Esophagus (tissue), 2 donors: Measurements from ENCODE around the gene CLDN7. TPM values are rescaled to one million over a fixed set of nuclear protein-coding genes. Genes with fewer than 3 reads are reported as not detected.
A peak's percentile ranks its signal among the peaks of the same experiment; 100 is the strongest.

ENCODE experiments used
- H3K27ac ChIP-seq, 2 donors: one replicate each; pipeline ENCODE4 v1.5.1; 2013; ENCODE audit warnings: low read depth in 2 of 2, mild to moderate bottlenecking in 2 of 2, inconsistent platforms in 1 of 2, low read length in 1 of 2, moderate library complexity in 1 of 2
- H3K27me3 ChIP-seq, 2 donors: one replicate each; pipeline ENCODE4 v1.6.1; 2013; ENCODE audit warnings: low read length in 2 of 2, control low read depth in 1 of 2, mild to moderate bottlenecking in 1 of 2; ENCODE audit not compliant: insufficient read depth in 2 of 2, control insufficient read depth in 1 of 2
- H3K36me3 ChIP-seq, 2 donors: one replicate each; pipeline ENCODE4 v1.6.1; 2013; ENCODE audit warnings: low read length in 1 of 2; ENCODE audit not compliant: control insufficient read depth in 2 of 2, insufficient read depth in 2 of 2
- H3K4me1 ChIP-seq, 2 donors: one replicate each; pipeline ENCODE4 v1.6.1; 2013; ENCODE audit warnings: low read length in 1 of 2; ENCODE audit not compliant: control insufficient read depth in 2 of 2, insufficient read depth in 2 of 2
- H3K4me3 ChIP-seq, 2 donors: one replicate each; pipeline ENCODE4 v1.5.1; 2013; ENCODE audit warnings: low read length in 2 of 2, mild to moderate bottlenecking in 2 of 2, low read depth in 1 of 2, moderate library complexity in 1 of 2
- H3K9me3 ChIP-seq, 2 donors: one replicate each; pipeline ENCODE4 v1.6.1; 2013; ENCODE audit warnings: mild to moderate bottlenecking in 2 of 2, low read depth in 1 of 2, low read length in 1 of 2, moderate library complexity in 1 of 2; ENCODE audit not compliant: control insufficient read depth in 2 of 2, insufficient read depth in 1 of 2
- WGBS, 2 donors: extraction: QIAGEN DNeasy Blood & Tissue Kit; methylation state at CpG; one replicate each; pipeline ENCODE4 v1.1.7; 2013; 5-methylcytosine and 5-hydroxymethylcytosine counted together
- polyA plus RNA-seq, 2 donors: library from polyadenylated mRNA; stranded (reverse); fragments of 200-250 nt; gene quantifications; one replicate each; pipeline ENCODE4 v1.2.3, GENCODE V29; 2013
- donor health status: healthy with polysubstance abuse.
- donor health status: Bipolar disorder and iron deficiency.

The CLDN7 gene
- polyA plus RNA-seq, 2 donors: 271 to 275 TPM

- no peaks in the 10 kb centered on the region for H3K9me3 ChIP-seq
- H3K36me3 ChIP-seq: no peaks in the 10 kb centered on the region
- peaks cover 6 to 24% of the 10 kb centered on the region in 2 donors for H3K4me1 ChIP-seq
- H3K27ac ChIP-seq: peak overlapping the region in 1 of 2 donors; percentile 95
- no peak overlapping the region for H3K4me3 ChIP-seq
- WGBS, 2 donors: 70 to 76% methylated on average over 8 of the region's 8 CpGs
- H3K27me3 ChIP-seq: no peaks in the 10 kb centered on the region
Measured at GRCh38 chr17:7279448-7279847, 17.2 kb upstream of the CLDN7 start.

GRCh38 chr17:7266784-7267183 lies 4.5 kb upstream of the CLDN7 start:
- H3K27me3 ChIP-seq: no peaks in the 10 kb centered on the region
- H3K4me1 ChIP-seq: no peaks in the 10 kb centered on the region
- H3K9me3 ChIP-seq: no peaks in the 10 kb centered on the region
- H3K36me3 ChIP-seq: no peaks in the 10 kb centered on the region
- no peak overlapping the region for H3K27ac ChIP-seq
- no peak overlapping the region for H3K4me3 ChIP-seq
- 49 to 58% methylated on average over 1 of the region's 1 CpG for WGBS, 2 donors

- Histone ChIP-seq H3K36me3 (peaks cover 2 to 4% of the 10 kb centered on the region in 2 donors), H3K4me3 (peak overlapping the region; percentile 65 to 82), H3K27me3 (no peaks in the 10 kb centered on the region), H3K27ac (peak overlapping the region; percentile 87 to 98), H3K9me3 (no peaks in the 10 kb centered on the region), H3K4me1 (no peaks in the 10 kb centered on the region)
- WGBS, 2 donors: 30 to 46% methylated on average over 4 of the region's 4 CpGs
Measured at GRCh38 chr17:7263801-7264078, 1.5 kb upstream of the CLDN7 start.

- 5 to 8% methylated on average over 23 to 26 of the region's 26 CpGs for WGBS, 2 donors
Measured at GRCh38 chr17:7262935-7263800, 890 bp upstream of the CLDN7 start.

GRCh38 chr17:7261379-7262191 lies 693 bp downstream of the CLDN7 start:
- H3K36me3 ChIP-seq: peaks cover 8 to 12% of the 10 kb centered on the region in 2 donors
- H3K4me3 ChIP-seq: peak overlapping the region; percentile 65 to 82
- no peaks in the 10 kb centered on the region for H3K9me3 ChIP-seq
- no peaks in the 10 kb centered on the region for H3K27me3 ChIP-seq
- no peaks in the 10 kb centered on the region for H3K4me1 ChIP-seq
- WGBS, 2 donors: 11% methylated on average over 40 to 71 of the region's 71 CpGs
- peak overlapping the region; percentile 87 to 88 for H3K27ac ChIP-seq

More at GRCh38 chr17:7262935-7263800, 890 bp upstream of the CLDN7 start:
- H3K27me3 ChIP-seq: no peaks in the 10 kb centered on the region
- H3K9me3 ChIP-seq: no peaks in the 10 kb centered on the region
- H3K27ac ChIP-seq: peak overlapping the region; percentile 87 to 98
- peaks cover 4 to 6% of the 10 kb centered on the region in 2 donors for H3K36me3 ChIP-seq
- no peaks in the 10 kb centered on the region for H3K4me1 ChIP-seq
- peak overlapping the region; percentile 65 to 82 for H3K4me3 ChIP-seq

GRCh38 chr17:7260651-7261378 lies 1.5 kb downstream of the CLDN7 start:
- H3K4me3 ChIP-seq: peak overlapping the region; percentile 65 to 82
- no peaks in the 10 kb centered on the region for H3K9me3 ChIP-seq
- peak overlapping the region; percentile 87 to 88 for H3K27ac ChIP-seq
- 7 to 10% methylated on average over 43 to 54 of the region's 54 CpGs for WGBS, 2 donors
- peaks cover 10 to 14% of the 10 kb centered on the region in 2 donors for H3K36me3 ChIP-seq
- H3K27me3 ChIP-seq: no peaks in the 10 kb centered on the region
- no peaks in the 10 kb centered on the region for H3K4me1 ChIP-seq

- peak overlapping the region; percentile 65 to 82 for H3K4me3 ChIP-seq
- H3K9me3 ChIP-seq: no peaks in the 10 kb centered on the region
- 76 to 81% methylated on average over 4 of the region's 4 CpGs for WGBS, 2 donors
- H3K4me1 ChIP-seq: no peaks in the 10 kb centered on the region
- peak overlapping the region; percentile 87 to 88 for H3K27ac ChIP-seq
- no peaks in the 10 kb centered on the region for H3K27me3 ChIP-seq
- peaks cover 10 to 14% of the 10 kb centered on the region in 2 donors for H3K36me3 ChIP-seq
Measured at GRCh38 chr17:7260151-7260550, 2.1 kb downstream of the CLDN7 start.

- H3K4me3 ChIP-seq: peak overlapping the region in 1 of 2 donors; percentile 65
- peaks cover 10 to 16% of the 10 kb centered on the region in 2 donors for H3K36me3 ChIP-seq
- no peaks in the 10 kb centered on the region for H3K9me3 ChIP-seq
- H3K27ac ChIP-seq: peak overlapping the region in 1 of 2 donors; percentile 59
- 75 to 92% methylated on average over 6 of the region's 6 CpGs for WGBS, 2 donors
- H3K4me1 ChIP-seq: no peaks in the 10 kb centered on the region
- no peaks in the 10 kb centered on the region for H3K27me3 ChIP-seq
Measured at GRCh38 chr17:7259555-7259889, 2.8 kb downstream of the CLDN7 start.
